HG03432 (cell line): ENCODE measurements around the gene VPS13C.

Experiments
- ATAC-seq: cut with Tn5 transposase; IDR thresholded peaks from one replicate; pipeline ENCODE4 v1.9.1; 2021; ENCODE audit warnings: mild to moderate bottlenecking, moderate library complexity; ENCODE audit not compliant: unreplicated experiment

The VPS13C gene

DNA sequence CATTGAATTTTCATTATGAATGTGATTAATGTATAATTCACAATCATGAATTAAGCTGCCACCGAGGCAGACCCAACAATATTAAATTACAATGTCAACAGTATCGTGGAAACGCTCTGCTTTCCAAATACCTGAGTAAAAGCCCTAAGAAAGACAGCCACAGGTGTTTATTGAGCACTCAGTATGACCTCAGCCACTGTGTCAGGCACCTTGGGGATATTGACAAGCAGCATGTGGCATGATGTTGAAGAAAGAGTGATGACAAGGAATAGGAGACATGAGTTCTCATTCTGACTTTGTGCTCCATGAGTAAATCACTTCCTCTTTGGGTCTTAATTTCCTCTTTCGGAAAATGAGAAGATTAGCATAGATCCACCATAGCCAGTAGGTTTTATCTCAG is 19.3 kb upstream of the VPS13C start:
- ATAC-seq, result no peak

DNA sequence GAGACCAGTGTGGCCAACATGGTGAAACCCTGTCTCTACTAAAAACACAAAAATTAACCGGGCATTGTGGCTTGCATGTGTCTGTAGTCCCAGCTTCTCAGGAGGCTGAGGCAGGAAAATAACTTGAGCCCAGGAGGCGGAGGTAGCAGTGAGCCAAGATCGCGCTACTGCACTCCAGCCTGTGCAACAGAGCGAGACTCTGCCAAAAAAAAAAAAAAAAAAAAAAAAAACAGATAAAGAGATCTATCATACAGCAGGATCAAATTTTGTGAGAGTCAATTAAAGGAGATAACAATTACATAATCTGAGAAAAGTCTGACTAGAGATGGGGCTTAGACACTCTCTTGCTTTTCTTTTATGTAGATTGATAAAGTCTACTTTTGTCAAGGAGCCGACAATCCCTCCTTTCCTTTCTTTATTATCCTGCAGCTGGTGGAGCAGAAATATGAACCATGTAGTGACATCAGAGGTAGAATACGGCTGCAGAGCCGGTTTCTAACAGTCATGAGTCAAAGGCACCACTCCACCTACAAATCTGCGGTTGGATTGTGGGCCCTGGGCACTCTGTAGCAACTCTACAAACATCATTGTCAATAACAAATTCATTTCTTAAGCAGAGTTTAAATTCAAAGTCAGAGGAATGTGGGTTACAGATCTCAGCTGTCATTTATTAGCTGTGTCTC is 15.5 kb upstream of the VPS13C start:
- ATAC-seq, result no peak

DNA sequence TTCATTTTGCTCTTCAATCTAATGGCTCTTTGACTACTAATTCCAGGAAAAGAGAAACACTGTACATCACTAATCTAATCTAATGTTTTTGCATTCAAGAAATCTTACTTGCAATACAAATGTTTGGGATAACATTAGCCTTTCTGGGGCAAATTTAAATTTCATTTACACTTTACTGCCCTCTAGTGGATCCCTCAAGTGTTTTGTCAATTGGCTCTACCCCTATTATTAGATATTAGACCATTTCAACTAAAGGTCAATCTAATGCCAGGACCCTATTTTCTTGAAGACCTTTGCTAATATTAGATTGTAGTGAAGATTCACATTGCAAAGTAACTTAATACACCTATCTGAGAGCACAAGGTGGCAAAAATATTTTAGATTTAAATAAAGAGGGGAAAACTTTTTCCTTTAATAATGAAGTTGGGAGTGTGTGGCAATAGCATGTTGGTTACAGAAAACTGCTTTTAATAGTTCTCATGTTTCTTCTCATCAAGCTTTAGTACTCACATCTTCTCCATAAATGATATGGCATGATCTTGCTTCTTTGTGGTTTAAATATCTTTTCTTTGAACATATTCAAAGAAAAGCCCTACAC is 11.6 kb upstream of the VPS13C start:
- ATAC-seq, result no peak

DNA sequence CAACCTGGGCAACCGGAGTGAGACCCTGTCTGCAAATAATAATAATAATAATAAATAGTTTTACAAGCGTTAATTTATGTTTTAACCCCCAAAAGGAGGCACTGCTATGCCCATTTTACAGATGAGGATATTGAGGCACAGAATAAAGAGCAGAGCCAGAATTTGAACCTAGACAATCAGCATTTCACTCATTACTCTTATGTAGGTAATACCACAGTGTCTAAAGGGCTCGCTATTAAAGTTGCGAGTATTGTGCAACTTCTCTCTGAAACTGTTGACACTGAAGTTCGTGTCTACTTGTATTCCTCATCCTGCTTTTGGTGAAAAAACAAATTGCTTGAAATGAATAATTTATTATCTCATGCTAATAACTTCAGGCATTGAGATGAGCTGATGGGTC is 9.3 kb upstream of the VPS13C start:
- no peak for ATAC-seq

DNA sequence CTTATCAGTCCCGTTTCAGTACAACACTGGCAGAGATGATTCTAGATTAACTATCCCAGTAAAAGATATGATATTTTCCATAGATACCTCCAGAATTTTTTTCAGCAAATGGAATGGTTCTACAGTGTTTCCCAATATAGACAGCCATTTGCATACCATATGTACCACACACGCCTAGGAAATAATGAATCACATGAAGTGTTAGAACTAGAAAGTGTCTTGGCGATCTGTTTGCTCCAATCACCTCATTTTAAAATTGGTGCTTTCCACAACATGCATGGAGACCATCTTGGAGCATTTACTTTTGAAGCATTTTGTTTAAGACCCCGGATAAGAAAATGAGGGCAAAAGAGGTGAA is 8.5 kb upstream of the VPS13C start:
- no peak for ATAC-seq

DNA sequence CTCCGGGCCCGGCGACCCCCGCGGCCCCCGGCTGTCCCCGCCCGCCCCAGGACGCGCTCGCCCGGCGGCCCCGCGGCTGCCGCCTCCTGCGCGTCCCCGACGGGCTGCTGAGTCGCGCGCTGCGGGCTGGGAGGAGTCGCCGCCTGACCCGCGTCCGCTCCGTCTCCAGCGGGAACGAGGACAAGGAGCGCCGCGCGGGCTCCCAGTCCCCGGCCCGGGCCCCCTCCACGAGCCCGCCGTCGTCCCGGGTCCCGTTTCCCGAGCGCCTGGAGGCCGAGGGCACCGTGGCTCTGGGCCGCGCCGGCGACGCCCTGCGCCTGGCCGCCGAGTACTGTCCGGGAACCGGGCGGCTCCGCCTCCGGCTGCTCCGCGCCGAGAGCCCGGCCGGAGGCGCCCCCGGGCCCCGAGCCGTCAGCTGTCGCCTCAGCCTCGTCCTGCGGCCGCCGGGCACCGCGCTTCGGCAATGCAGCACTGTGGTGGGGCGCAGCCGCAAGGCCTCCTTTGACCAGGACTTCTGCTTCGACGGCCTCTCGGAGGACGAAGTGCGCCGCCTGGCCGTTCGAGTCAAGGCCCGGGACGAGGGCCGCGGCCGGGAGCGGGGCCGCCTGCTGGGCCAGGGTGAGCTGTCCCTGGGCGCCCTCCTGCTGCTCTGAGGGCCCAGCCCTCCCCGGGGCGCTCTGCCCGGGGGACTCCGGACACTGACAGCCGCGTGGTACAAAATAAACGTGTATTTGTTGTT is 8.0 kb upstream of the VPS13C start:
- ATAC-seq, result peak; percentile 45

DNA sequence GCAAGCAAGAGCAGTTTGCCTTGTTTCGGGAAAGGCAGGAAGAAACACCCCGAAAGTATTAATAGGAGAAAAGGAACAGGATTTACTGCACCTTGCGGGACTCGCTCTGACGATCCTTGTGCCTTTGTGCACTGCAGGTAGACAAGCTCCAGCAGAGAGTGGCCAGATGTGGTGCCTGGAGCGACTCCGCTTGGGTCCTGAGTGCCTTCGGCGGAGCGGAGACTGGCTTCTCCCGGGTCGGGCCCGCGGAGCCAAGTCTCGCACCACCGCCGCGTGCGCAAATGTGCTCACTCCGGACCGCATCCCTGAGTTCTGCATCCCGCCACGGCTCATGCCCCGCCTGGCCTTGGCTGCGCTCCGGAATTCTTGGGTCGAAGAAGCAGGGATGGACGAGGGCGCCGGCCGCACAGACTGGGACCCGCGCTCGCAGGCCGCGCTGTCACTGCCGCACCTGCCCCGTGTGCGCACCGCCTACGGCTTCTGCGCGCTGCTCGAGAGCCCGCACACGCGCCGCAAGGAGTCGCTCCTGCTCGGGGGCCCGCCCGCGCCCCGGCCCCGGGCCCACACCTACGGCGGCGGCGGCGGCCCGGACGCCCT is 7.3 kb upstream of the VPS13C start:
- ATAC-seq, result peak; percentile 44

DNA sequence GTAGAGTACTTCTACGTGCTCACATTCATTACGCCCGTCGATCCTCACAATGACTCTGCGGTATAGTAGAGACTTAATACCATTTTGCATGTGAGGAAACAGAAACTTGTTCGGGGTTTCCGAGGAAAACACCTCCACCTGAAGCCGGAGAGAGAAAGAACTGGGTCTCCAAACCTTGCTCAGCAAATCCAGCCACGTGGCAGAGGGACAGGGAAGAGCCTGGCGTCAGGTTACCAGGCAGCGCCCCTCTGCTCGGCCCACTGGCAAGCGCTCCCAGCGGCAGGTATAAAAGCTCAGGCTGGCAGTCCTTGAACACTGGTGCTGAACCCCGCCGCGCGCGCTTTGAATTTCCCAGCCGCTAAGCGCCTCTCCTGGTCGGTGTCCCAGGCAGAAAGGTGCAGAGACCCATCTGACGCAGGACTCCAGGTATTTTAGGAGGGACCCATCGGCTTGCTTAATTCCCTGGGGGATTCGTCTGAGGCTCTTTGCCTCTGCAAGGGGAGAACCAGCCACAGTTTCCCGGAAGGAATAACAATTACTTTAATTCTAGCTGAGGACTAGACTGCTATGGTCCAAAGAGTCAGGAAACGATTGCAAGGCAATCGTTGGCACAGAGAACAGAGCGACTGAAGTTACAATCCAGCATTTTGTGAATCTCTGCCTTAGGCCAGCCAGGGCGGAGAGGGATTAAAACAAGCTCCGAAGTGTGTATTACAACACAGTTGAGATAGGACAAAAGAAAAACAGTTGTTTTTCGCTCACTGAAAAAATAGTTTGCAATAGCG is 6.6 kb upstream of the VPS13C start, which contains the start of gene C2CD4A:
Gene C2CD4A (plus strand): TSS at position 315 of the 785 bp plus-strand sequence. CDS start 637 bp downstream, outside the sequence.
- peak; percentile 49 for ATAC-seq

DNA sequence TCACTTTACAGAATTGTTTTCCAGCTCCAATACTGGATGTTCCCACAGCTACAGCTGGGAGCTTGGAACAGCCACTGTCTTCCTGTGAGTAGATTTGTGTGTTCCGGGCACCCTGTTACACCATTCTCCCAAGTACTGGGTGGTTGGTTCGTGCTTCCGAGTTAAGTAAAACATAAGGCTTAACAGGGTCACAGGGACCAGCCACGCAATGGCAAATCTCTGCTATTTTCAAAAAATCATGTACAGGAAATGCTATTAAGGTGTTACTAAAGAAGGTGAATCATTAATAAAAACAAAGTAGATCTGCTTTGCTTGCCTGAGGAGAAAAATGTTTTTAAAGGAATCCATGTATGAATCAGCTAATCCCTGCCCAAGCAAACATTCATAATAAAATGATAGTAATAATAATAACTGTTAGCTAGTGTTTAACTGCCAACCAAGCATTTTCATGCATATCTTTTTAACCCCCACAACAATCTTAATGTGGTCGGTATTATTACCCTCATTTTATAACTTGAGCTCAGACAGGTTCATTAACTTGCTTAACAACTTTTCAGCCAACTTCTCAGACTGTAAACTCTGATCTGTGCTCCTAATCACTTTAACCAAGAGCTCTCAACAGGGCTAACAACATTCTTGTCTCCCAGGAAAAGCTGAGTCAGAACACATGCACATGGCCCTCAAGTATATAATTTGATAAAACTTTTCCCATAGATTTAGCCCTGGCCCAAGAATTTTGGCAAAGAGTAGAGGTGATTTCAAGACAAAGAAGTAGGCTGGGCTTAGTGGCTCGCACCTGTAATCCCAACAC is 3.8 kb upstream of the VPS13C start:
- no peak for ATAC-seq

DNA sequence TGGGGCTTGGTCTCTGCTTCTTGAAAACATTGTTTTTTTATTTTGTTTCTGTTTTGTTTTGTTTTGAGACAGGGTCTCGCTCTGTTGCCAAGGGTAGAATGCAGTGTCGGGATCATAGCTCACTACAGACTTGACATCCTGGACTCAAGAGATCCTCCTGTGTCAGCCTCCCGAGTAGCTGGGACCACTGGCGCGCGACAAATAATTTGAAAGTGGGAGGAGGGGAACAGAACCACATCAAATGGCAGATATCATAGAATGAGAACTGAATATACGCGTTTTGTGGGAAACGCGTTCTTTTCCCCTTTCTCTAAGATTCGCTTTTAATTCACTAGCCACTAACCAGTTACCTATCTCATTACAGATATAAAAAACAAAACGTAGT is 641 bp upstream of the VPS13C start:
- no peak for ATAC-seq

DNA sequence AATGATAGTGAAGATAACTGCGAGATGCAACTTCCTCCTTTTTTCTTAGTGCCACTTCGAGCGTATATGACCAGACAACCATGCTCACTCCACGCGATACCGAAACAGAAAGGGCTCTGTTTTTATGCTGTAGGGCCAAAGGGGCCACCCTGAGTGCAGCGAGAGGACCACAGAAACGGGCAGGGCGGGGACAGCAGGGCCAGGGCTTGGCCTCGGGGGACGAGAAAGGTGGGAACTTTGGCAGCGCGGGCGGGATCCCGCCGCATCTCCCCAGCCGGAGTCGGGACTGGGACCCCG is 483 bp downstream of the VPS13C start:
- peak; percentile 77 for ATAC-seq

DNA sequence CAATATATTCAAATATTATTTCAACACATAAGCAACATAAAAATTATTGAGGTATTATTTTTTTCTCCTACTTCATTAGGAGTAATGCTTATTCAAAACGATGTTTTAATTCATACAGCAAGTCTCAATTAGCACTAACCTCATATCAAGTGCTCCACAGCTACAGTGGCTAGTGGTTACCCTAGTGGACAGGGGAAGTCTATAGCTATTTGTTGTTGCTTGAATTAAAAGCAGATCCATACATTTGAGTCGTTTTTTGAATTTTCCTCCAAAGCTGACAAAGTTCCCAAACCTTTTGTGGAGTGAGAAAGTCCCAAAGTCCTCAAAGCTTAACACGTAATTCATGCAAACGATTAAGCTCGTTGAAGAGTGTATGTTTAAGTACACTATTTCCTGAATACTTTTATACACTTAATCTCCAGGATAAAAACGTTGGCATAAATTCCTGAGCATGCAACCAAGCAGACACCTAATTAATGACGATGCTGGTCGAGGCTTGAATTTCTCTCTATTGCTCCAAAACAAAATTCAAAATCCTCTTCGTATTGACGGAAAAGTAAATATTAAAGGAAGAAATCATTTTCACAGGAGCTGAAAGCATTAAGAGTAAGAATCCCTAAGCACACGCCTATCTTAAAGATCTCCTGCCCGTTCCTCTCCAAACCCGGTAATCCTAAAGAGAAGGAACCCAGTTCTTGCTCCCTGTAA is 985 bp downstream of the VPS13C start:
- no peak for ATAC-seq

DNA sequence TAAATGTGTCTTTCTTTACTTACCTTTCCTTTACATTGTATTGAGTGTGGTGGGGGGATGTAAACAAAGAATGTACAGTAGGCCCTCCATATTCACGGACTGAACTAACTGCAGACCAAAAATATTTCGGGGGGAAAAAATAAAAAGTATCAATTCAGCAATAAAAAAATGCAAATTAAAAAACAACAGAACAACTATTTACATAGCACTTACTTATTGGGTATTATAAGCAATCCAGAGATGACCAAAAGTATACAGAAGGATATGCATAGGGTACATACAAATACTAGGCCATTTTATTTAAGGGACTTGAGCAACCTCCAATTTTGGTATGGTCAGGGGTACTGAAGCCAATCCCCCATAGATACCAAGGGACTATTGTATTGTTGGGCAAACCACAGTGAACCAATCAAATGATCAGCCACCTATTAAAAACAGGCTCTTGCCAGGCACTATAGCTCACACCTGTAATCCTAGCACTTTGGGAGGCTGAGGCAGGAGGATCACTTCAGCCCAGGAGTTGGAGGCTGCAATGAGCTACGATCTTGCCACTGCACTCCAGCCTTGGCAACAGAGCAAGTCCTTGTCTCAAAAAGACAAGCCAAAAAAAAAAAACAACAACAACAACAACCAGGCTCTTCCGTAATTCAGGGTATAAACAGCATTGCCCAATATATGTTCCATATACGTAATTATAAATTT is 1.8 kb downstream of the VPS13C start:
- ATAC-seq, result no peak

DNA sequence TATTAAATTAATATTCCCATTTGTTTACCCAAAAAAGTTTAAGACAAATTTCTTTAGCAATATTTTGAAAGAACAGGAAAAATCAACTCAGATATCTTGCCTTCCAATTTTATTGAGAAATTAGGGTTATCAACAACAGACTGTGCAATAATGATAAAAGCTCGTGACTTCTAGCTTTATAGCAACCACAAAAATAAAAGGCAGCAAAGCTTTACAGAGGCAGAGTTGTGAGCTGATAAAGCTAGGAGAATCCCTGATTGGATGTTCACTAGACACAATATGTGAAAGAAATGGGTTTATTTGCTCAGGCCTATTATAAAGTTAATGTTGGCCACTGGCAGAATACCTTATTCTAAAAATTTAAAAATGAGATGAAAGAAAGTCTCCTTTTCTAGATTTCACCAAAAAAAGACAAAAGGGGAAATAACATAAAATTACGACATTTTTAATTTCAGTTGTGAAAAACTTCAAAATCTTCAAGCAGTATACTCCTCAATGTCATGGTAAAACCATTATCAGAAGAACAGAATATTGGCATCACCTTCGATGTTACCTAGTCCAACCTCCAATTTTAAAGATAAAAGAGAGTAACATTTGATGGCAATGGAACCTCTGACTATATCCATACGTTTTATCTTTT is 2.8 kb downstream of the VPS13C start:
- ATAC-seq, result no peak

DNA sequence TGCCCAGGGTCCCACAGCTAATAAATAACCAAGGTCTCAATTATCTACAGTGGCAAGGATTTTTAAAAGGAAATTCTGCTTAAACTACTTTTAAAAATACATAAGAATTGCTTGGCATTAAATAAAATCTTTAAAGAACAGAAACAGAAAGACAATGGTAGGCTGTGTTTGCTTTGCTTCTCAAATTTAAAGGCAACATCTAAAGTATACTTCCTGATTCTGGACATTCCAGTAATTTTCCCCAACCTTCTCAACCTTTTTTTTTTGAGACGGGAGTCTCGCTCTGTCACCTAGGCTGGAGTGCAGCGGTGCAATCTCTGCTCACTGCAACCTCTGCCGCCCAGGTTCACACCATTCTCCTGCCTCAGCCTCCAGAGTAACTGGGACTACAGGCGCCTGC is 5.3 kb downstream of the VPS13C start:
- no peak for ATAC-seq

DNA sequence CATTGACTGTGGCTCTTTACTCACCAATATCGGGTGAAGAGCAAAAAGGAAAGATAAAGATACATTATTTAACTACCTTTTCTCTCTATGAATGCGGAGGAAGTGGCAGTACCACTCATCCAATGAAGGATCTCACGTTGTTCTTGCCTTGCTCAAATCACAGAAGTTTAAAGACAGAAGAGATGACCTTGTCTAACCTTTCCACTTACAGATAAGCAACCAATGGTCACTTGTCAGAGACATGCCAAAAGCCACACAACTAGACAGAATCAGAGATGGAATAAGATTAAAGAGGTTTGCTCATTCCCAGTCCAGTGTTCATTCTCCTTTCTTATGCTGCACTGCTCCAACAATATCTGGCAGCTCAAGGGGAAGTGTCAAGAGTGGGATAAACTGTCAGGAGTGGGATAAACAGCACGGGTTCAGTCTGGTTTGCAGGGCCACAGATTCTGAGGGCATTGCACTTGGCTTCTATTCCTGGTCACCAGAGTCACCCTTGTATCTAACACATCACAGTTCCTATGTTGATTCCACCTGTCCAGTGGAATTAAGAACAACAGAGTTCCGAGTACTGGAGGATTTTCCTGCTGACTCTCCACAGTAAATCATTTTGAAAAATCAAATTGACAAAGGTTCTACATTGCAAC is 6.7 kb downstream of the VPS13C start:
- no peak for ATAC-seq

DNA sequence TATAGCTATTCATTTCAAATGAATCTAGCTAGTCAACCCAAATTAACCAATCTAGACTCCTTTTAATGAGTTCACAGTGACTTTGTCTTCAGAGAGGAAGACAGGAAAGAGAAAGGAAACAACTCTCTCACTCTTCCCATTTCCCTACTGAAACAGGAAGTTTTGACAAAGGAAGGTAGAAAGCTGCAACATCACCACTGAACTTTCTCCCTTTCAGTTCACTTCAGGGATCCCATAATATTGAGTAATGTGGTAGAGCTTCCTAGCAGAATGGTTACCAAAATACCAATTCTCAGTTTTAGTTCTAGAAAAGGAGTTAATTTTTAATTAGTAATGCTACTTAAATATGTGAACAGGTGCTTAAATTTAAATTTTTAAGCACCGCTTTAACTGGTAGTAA is 7.5 kb downstream of the VPS13C start:
- ATAC-seq, result no peak

DNA sequence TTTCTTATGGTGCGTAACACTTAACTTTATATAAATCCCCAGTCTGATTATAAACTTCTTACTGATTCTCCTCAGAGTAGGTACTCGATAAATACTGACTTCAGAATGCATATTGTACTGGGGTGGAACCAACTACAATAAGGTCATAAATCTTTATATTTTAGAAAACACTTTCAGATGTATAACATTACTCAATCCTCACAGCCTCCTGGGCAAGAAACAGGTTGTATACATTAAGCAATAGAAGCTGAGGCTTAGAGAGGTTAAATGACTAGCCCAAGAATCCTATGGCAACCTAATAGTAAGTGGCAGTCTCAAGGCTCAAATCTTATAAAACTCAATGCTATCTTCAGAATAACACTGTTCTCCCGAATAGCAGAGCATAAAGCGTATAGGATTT is 9.1 kb downstream of the VPS13C start:
- no peak for ATAC-seq
